OCI-LY1 (cell line): Measurements from ENCODE around the gene RFX4.

ENCODE experiments used
- H2AFZ ChIP-seq: fragments of 200-600 bp; sonication (generic), shearing (Covaris generic); 2 replicates; pipeline ENCODE4 v1.6.0; 2014; ENCODE audit warnings: antibody characterized with exemption, mild to moderate bottlenecking, low read length
- H3F3A ChIP-seq: fragments of 200-600 bp; sonication (generic), shearing (Covaris generic); 2 replicates; pipeline ENCODE4 v1.6.0; 2014; ENCODE audit warnings: mild to moderate bottlenecking, antibody characterized with exemption, low read length, moderate library complexity; ENCODE audit not compliant: insufficient read depth
- H3K27ac ChIP-seq: fragments of 200-600 bp; sonication (generic); 2 replicates; pipeline ENCODE4 v1.5.1; 2014; ENCODE audit warnings: low read length, mixed run types, mild to moderate bottlenecking, low read depth; ENCODE audit not compliant: poor library complexity, severe bottlenecking
- H3K27me3 ChIP-seq: fragments of 200-600 bp; sonication (generic); 2 replicates; pipeline ENCODE4 v1.6.0; 2014; ENCODE audit warnings: antibody characterized with exemption, mild to moderate bottlenecking, low read length, moderate library complexity; ENCODE audit not compliant: insufficient read depth
- H3K36me3 ChIP-seq: fragments of 200-600 bp; sonication (generic); 2 replicates; pipeline ENCODE4 v1.6.1; 2014; ENCODE audit warnings: mild to moderate bottlenecking, antibody characterized with exemption, low read length, moderate library complexity, mixed read lengths; ENCODE audit not compliant: insufficient read depth
- H3K4me1 ChIP-seq: fragments of 200-600 bp; sonication (generic); 2 replicates; pipeline ENCODE4 v1.5.1; 2014; ENCODE audit warnings: mild to moderate bottlenecking, low read length, moderate library complexity; ENCODE audit not compliant: insufficient read depth, severe bottlenecking
- H3K4me2 ChIP-seq: fragments of 200-600 bp; sonication (generic), shearing (Covaris generic); 2 replicates; pipeline ENCODE4 v1.6.1; 2014; ENCODE audit warnings: low read length
- H3K4me3 ChIP-seq: fragments of 200-600 bp; sonication (generic); 2 replicates; pipeline ENCODE4 v1.5.1; 2014; ENCODE audit warnings: low read length, low read depth, mild to moderate bottlenecking, mixed read lengths; ENCODE audit not compliant: poor library complexity, severe bottlenecking
- H3K79me2 ChIP-seq: fragments of 200-600 bp; shearing (Covaris generic); 2 replicates; pipeline ENCODE4 v1.6.1; 2016; ENCODE audit warnings: mixed run types, low read length, mixed read lengths; ENCODE audit not compliant: insufficient read depth
- H3K9ac ChIP-seq: fragments of 200-600 bp; sonication (generic), shearing (Covaris generic); 2 replicates; pipeline ENCODE4 v1.6.1; 2014; ENCODE audit warnings: mild to moderate bottlenecking, low read length, mixed read lengths
- H3K9me2 ChIP-seq: fragments of 200-600 bp; sonication (generic), shearing (Covaris generic); 2 replicates; pipeline ENCODE4 v1.6.1; 2014; ENCODE audit warnings: low read depth, mild to moderate bottlenecking, low read length, mixed read lengths
- H3K9me3 ChIP-seq: fragments of 200-600 bp; shearing (Covaris generic); 2 replicates; pipeline ENCODE4 v1.6.1; 2014; ENCODE audit warnings: low read length, mixed read lengths
- H4K20me1 ChIP-seq: fragments of 200-600 bp; sonication (generic), shearing (Covaris generic); 2 replicates; pipeline ENCODE4 v1.6.0; 2016; ENCODE audit warnings: mild to moderate bottlenecking, low read length; ENCODE audit not compliant: insufficient read depth
- CTCF ChIP-seq: fragments of 200-600 bp; sonication (generic), shearing (Covaris generic); IDR thresholded peaks from 2 replicates; pipeline ENCODE4 v1.5.1; 2017; ENCODE audit warnings: mild to moderate bottlenecking, antibody characterized with exemption, low read length, moderate library complexity, mixed read lengths
- EZH2 ChIP-seq: fragments of 200-600 bp; sonication (generic), shearing (Covaris generic); IDR thresholded peaks from 2 replicates; pipeline ENCODE4 v1.8.0; 2017; ENCODE audit warnings: borderline replicate concordance, mixed run types, mild to moderate bottlenecking, antibody characterized with exemption, low read length, moderate library complexity, mixed read lengths

RFX4 gene

GRCh38 chr12:106684497-106684896, 101.7 kb downstream of the RFX4 start:
- Histone ChIP-seq H3K9me2 (no peaks in the 10 kb centered on the region), H3K27me3 (no peaks in the 10 kb centered on the region), H3K27ac (no peak overlapping the region), H3K9me3 (no peaks in the 10 kb centered on the region), H3K4me2 (no peak overlapping the region), H3F3A (no peaks in the 10 kb centered on the region), H3K9ac (no peak overlapping the region), H3K4me3 (no peak overlapping the region), H2AFZ (no peak overlapping the region), H3K79me2 (no peaks in the 10 kb centered on the region), H3K36me3 (no peaks in the 10 kb centered on the region), H3K4me1 (no peaks in the 10 kb centered on the region), H4K20me1 (no peaks in the 10 kb centered on the region)
- TF ChIP-seq EZH2 = no peak
- TF ChIP-seq CTCF = no peak

GRCh38 chr12:106685381-106685780, 102.6 kb downstream of the RFX4 start:
- H3K4me3 ChIP-seq = no peak overlapping the region
- H3K36me3 ChIP-seq = no peaks in the 10 kb centered on the region
- H3K27ac ChIP-seq = no peak overlapping the region
- H3K4me2 ChIP-seq = no peak overlapping the region
- no peak overlapping the region for H3K9ac ChIP-seq
- no peaks in the 10 kb centered on the region for H3K79me2 ChIP-seq
- H3K9me3 ChIP-seq = no peaks in the 10 kb centered on the region
- no peak overlapping the region for H2AFZ ChIP-seq
- H3F3A ChIP-seq = no peaks in the 10 kb centered on the region
- H4K20me1 ChIP-seq = no peaks in the 10 kb centered on the region
- H3K4me1 ChIP-seq = no peaks in the 10 kb centered on the region
- H3K9me2 ChIP-seq = no peaks in the 10 kb centered on the region
- no peaks in the 10 kb centered on the region for H3K27me3 ChIP-seq
- TF ChIP-seq CTCF (no peak), EZH2 (no peak)

- Histone ChIP-seq H3K9ac (no peak overlapping the region), H3F3A (no peaks in the 10 kb centered on the region), H3K4me1 (no peaks in the 10 kb centered on the region), H3K27ac (no peak overlapping the region), H3K4me3 (no peak overlapping the region), H3K79me2 (no peaks in the 10 kb centered on the region), H3K9me3 (no peaks in the 10 kb centered on the region), H3K27me3 (no peaks in the 10 kb centered on the region), H3K36me3 (no peaks in the 10 kb centered on the region), H2AFZ (no peak overlapping the region), H3K4me2 (no peak overlapping the region), H3K9me2 (no peaks in the 10 kb centered on the region), H4K20me1 (no peaks in the 10 kb centered on the region)
- TF ChIP-seq CTCF (no peak), EZH2 (no peak)
Measured at GRCh38 chr12:106687672-106688071, 104.9 kb downstream of the RFX4 start.
